ENCODE results near the gene FZD1. TPM values are rescaled to one million over a fixed set of nuclear protein-coding genes. Genes with fewer than 3 reads are reported as not detected.
A peak's percentile ranks its signal among the peaks of the same experiment; 100 is the strongest.

The FZD1 gene
- total RNA-seq, 4 donors from 2014 or later: 2.1 to 4.1 (median 3.5) TPM

DNA sequence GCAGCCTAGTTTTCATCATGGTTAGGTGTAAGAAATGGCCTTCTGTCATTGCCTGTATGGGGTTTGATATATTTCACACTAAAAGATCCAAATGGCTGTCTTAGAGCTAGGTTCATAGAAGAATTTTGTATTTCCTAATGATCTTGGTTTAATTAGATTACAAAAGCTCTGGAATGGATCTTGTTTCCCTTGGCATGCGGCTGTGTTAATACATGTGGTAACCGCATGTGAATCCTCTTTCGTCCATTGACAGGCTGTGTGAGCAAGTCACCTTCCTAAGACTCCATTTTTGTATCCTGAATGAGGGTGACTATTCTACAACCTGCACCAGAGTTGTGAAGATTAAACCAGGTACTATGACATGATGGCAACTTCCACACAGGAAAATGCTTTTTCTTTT lies 12.4 kb upstream of the FZD1 start:
- Histone ChIP-seq H3K27ac (no peak overlapping the region), H3K36me3 (no peaks in the 10 kb centered on the region), H3K9me3 (no peaks in the 10 kb centered on the region), H3K4me3 (no peak overlapping the region), H3K27me3 (no peaks in the 10 kb centered on the region), H3K4me1 (no peaks in the 10 kb centered on the region)
- no peak for ATAC-seq
- no peak for DNase-seq
- TF ChIP-seq, protein P1, sequence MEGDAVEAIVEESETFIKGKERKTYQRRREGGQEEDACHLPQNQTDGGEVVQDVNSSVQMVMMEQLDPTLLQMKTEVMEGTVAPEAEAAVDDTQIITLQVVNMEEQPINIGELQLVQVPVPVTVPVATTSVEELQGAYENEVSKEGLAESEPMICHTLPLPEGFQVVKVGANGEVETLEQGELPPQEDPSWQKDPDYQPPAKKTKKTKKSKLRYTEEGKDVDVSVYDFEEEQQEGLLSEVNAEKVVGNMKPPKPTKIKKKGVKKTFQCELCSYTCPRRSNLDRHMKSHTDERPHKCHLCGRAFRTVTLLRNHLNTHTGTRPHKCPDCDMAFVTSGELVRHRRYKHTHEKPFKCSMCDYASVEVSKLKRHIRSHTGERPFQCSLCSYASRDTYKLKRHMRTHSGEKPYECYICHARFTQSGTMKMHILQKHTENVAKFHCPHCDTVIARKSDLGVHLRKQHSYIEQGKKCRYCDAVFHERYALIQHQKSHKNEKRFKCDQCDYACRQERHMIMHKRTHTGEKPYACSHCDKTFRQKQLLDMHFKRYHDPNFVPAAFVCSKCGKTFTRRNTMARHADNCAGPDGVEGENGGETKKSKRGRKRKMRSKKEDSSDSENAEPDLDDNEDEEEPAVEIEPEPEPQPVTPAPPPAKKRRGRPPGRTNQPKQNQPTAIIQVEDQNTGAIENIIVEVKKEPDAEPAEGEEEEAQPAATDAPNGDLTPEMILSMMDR (IDR thresholded peaks at IDR 0.05 in 4 of 5, conservative IDR thresholded peaks at IDR 0.05 in 1 of 5): no peak
- TF ChIP-seq POLR2A (IDR thresholded peaks at IDR 0.05): no peak
- in situ Hi-C loops (cut with MboI; ENCODE audit: low sequenced_read_pairs in 4 of 4) (no loop called here), intact Hi-C loops (cut with DNase I; ENCODE audit: low total_unique reads) (no loop called here)

GRCh38 chr7:91263384-91264045 lies 718 bp upstream of the FZD1 start:
- no peaks in the 10 kb centered on the region for H3K9me3 ChIP-seq
- H3K27me3 ChIP-seq: no peaks in the 10 kb centered on the region
- no peaks in the 10 kb centered on the region for H3K36me3 ChIP-seq
- TF ChIP-seq, protein P1 (IDR thresholded peaks at IDR 0.05 in 4 of 5, conservative IDR thresholded peaks at IDR 0.05 in 1 of 5): no peak
- no peak for TF ChIP-seq POLR2A (IDR thresholded peaks at IDR 0.05)
- peak overlapping the region; percentile 62 to 85 (median 74) for H3K4me3 ChIP-seq
- intact Hi-C loops (cut with DNase I; ENCODE audit: low total_unique reads) (loop anchor here (5.0 kb wide), 2 partner anchors 916 to 984 kb away; partner anchors contain the start of genes ANKIB1, GTPBP10 and KRIT1), in situ Hi-C loops (cut with MboI; ENCODE audit: low sequenced_read_pairs in 4 of 4) (no loop called here)
- peaks cover 0 to 8% of the 10 kb centered on the region in 2 donors for H3K4me1 ChIP-seq
- DNase-seq (no peak), ATAC-seq (peak; percentile 20 to 31)
- peak overlapping the region; percentile 77 to 95 (median 89) for H3K27ac ChIP-seq

DNA sequence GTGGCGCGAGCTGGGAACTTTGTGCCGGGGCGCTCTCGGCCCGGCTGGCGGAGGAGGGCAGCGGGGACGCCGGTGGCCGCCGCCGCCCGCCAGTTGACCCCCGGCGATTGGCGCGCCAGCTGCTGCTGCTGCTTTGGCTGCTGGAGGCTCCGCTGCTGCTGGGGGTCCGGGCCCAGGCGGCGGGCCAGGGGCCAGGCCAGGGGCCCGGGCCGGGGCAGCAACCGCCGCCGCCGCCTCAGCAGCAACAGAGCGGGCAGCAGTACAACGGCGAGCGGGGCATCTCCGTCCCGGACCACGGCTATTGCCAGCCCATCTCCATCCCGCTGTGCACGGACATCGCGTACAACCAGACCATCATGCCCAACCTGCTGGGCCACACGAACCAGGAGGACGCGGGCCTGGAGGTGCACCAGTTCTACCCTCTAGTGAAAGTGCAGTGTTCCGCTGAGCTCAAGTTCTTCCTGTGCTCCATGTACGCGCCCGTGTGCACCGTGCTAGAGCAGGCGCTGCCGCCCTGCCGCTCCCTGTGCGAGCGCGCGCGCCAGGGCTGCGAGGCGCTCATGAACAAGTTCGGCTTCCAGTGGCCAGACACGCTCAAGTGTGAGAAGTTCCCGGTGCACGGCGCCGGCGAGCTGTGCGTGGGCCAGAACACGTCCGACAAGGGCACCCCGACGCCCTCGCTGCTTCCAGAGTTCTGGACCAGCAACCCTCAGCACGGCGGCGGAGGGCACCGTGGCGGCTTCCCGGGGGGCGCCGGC lies 870 bp downstream of the FZD1 start:
- Histone ChIP-seq H3K27me3 (no peaks in the 10 kb centered on the region), H3K27ac (peak overlapping the region; percentile 77 to 95 (median 89)), H3K36me3 (no peaks in the 10 kb centered on the region), H3K4me3 (peak overlapping the region; percentile 62 to 85 (median 74)), H3K9me3 (no peaks in the 10 kb centered on the region), H3K4me1 (peaks cover 0 to 8% of the 10 kb centered on the region in 2 donors)
- DNase-seq: peak; percentile 7 to 19
- intact Hi-C loops (cut with DNase I; ENCODE audit: low total_unique reads) (loop anchor here (5.0 kb wide), 2 partner anchors 918 to 982 kb away; partner anchors contain the start of genes ANKIB1, GTPBP10 and KRIT1), in situ Hi-C loops (cut with MboI; ENCODE audit: low sequenced_read_pairs in 4 of 4) (no loop called here)
- ATAC-seq: peak; percentile 26 to 41
- TF ChIP-seq POLR2A (IDR thresholded peaks at IDR 0.05): no peak
- TF ChIP-seq, protein P1 (IDR thresholded peaks at IDR 0.05 in 4 of 5, conservative IDR thresholded peaks at IDR 0.05 in 1 of 5): peak in 1 of 5 experiments; percentile 4

DNA sequence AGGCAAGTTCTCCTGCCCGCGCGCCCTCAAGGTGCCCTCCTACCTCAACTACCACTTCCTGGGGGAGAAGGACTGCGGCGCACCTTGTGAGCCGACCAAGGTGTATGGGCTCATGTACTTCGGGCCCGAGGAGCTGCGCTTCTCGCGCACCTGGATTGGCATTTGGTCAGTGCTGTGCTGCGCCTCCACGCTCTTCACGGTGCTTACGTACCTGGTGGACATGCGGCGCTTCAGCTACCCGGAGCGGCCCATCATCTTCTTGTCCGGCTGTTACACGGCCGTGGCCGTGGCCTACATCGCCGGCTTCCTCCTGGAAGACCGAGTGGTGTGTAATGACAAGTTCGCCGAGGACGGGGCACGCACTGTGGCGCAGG lies 1.4 kb downstream of the FZD1 start:
- TF ChIP-seq, protein P1 (IDR thresholded peaks at IDR 0.05 in 4 of 5, conservative IDR thresholded peaks at IDR 0.05 in 1 of 5): no peak
- no peak for TF ChIP-seq POLR2A (IDR thresholded peaks at IDR 0.05)
- Histone ChIP-seq H3K4me1 (peaks cover 0 to 8% of the 10 kb centered on the region in 2 donors), H3K27ac (peak overlapping the region in 3 of 4 donors; percentile 77 to 95 (median 87)), H3K9me3 (no peaks in the 10 kb centered on the region), H3K27me3 (no peaks in the 10 kb centered on the region), H3K36me3 (no peaks in the 10 kb centered on the region), H3K4me3 (peak overlapping the region; percentile 62 to 85 (median 74))
- in situ Hi-C loops (cut with MboI; ENCODE audit: low sequenced_read_pairs in 4 of 4) (no loop called here), intact Hi-C loops (cut with DNase I; ENCODE audit: low total_unique reads) (no loop called here)
- DNase-seq (no peak), ATAC-seq (no peak)

Data from gastrocnemius medialis (tissue), 4 donors.